ENCODE measurements around the gene INPP4B.

DNA sequence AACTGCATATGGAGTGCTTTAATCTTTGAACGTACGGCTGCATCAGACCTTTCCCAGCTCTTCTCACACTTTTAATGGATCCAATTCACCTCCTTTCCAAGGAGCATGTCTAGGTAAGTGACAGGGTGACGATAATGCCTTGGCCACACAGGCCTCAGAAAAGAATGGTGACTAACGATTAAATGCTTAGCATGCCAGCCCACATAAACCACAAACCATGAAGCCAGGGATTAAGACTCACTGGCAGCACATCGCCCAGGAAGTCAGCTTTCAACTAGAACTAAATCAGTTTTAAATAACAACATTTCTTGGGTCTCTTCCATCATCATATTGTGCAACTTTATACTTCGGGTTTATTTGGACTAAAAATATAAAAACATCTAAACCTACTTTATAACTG lies 28.7 kb downstream of the INPP4B start:
- TF ChIP-seq, protein P1, sequence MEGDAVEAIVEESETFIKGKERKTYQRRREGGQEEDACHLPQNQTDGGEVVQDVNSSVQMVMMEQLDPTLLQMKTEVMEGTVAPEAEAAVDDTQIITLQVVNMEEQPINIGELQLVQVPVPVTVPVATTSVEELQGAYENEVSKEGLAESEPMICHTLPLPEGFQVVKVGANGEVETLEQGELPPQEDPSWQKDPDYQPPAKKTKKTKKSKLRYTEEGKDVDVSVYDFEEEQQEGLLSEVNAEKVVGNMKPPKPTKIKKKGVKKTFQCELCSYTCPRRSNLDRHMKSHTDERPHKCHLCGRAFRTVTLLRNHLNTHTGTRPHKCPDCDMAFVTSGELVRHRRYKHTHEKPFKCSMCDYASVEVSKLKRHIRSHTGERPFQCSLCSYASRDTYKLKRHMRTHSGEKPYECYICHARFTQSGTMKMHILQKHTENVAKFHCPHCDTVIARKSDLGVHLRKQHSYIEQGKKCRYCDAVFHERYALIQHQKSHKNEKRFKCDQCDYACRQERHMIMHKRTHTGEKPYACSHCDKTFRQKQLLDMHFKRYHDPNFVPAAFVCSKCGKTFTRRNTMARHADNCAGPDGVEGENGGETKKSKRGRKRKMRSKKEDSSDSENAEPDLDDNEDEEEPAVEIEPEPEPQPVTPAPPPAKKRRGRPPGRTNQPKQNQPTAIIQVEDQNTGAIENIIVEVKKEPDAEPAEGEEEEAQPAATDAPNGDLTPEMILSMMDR (IDR thresholded peaks at IDR 0.05), result no peak
- no peak for TF ChIP-seq POLR2A (IDR thresholded peaks at IDR 0.05)

All from testis (tissue), 2 donors.